ENCODE measurements around the gene ORMDL2. TPM values are rescaled to one million over a fixed set of nuclear protein-coding genes. Genes with fewer than 3 reads are reported as not detected.
"Not testable (repeated sequence)": the region's sequence is repeated elsewhere in the genome, so short reads cannot be mapped to it uniquely, and the experiment has no call there.

ORMDL2 gene
- total RNA-seq, 1 experiment from 2014 or later: 22.5 TPM

DNA sequence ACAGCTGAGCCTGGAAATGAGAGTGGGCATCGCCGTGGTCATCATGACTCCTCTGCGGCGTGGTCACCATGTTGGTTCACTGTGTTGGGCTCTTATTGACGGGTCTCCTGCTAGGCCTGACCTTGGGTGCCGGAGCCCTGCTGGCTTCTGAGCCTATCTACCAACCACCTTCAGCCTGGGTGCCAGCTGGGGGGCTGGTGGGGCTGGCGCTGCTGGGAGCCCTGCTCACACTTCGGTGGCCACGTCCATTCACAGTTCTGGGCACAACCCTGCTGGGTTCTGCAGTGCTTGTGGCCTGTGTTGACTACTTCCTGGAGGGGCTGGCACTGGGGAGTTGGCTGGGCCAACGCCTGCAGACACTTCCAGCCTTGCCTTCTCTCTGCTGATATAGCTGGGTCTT is 15.2 kb downstream of the ORMDL2 start:
- Histone ChIP-seq H3F3A (ENCODE audit: insufficient read depth, low read depth) (peaks cover 6% of the 10 kb centered on the region; the same call in 1 of the 2 replicates), H3K9me3 (ENCODE audit: insufficient read depth, low read depth) (no peaks in the 10 kb centered on the region), H4K20me1 (ENCODE audit: insufficient read depth) (no peaks in the 10 kb centered on the region), H3K27me3 (ENCODE audit: insufficient read depth, low read depth) (no peaks in the 10 kb centered on the region), H3K79me2 (ENCODE audit: low read depth) (peaks cover 23% of the 10 kb centered on the region), H3K27ac (no peak overlapping the region), H2AFZ (no peak overlapping the region), H3K9me2 (ENCODE audit: insufficient read depth) (no peaks in the 10 kb centered on the region), H3K4me1 (replicated peaks; ENCODE audit: insufficient read depth) (peaks cover 17% of the 10 kb centered on the region), H3K4me3 (no peak overlapping the region), H3K4me2 (no peak overlapping the region), H3K36me3 (ENCODE audit: low read depth) (no peaks in the 10 kb centered on the region)
- TF ChIP-seq, protein P1, sequence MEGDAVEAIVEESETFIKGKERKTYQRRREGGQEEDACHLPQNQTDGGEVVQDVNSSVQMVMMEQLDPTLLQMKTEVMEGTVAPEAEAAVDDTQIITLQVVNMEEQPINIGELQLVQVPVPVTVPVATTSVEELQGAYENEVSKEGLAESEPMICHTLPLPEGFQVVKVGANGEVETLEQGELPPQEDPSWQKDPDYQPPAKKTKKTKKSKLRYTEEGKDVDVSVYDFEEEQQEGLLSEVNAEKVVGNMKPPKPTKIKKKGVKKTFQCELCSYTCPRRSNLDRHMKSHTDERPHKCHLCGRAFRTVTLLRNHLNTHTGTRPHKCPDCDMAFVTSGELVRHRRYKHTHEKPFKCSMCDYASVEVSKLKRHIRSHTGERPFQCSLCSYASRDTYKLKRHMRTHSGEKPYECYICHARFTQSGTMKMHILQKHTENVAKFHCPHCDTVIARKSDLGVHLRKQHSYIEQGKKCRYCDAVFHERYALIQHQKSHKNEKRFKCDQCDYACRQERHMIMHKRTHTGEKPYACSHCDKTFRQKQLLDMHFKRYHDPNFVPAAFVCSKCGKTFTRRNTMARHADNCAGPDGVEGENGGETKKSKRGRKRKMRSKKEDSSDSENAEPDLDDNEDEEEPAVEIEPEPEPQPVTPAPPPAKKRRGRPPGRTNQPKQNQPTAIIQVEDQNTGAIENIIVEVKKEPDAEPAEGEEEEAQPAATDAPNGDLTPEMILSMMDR (conservative IDR thresholded peaks at IDR 0.05): no peak
- no peak for TF ChIP-seq EZH2 (IDR thresholded peaks at IDR 0.05; ENCODE audit: low read depth)
- no TSS peak for BruUV-seq (replicated peaks)
- ChIA-PET CTCF (no interaction called here), POLR2A (ENCODE audit: unreplicated experiment) (interaction anchor here (0.6 kb wide), 1 partner anchor 141 kb away, joined by 4 read pairs; the partner anchor contains the start of gene RAB5B)
- intact Hi-C loops (cut with micrococcal nuclease; ENCODE audit: unreplicated experiment): no loop called here
- no peak for DNase-seq

DNA sequence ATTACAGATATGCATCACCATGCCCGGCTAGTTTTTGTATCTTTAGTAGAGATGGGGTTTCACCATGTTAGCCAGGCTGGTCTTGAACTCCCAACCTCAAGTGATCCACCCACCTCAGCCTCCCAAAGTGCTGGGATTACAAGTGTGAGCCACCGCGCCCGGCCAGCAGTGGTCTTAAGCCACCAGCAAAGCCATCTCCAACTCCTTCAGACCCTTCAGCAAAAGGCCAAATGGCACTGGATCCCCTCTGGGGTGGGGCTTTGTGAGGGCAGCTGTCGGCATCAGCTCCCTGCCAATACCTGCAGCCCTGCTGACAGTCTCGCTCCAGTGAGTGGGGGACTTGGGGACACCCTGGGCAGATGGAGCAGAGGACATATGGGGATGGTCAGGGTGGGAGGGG is 16.6 kb downstream of the ORMDL2 start:
- POLR2A ChIA-PET (ENCODE audit: unreplicated experiment); CTCF ChIA-PET: not testable (repeated sequence)

DNA sequence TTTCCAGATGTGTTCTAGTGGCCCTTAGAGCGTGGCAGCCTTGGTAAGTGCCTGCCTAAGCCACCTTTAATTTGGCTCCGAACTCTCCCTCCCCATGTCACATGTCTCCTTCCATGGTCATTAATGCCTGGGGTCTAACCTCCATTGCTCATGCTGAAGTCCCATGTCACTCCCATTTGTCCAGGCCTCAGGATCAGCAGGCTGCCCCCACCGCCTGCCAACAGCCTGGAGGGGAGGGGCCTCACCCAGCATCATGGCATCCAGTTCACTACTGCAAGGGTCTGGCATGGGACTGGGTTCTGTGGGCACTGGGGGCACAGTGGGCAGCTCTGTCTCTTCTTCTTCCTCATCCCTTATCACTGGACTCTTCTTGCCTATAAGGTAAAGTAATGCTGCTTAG is 20.5 kb downstream of the ORMDL2 start:
- BruUV-seq (replicated peaks): no TSS peak
- Histone ChIP-seq H3K79me2 (ENCODE audit: low read depth) (no peaks in the 10 kb centered on the region), H2AFZ (no peak overlapping the region), H3K4me1 (replicated peaks; ENCODE audit: insufficient read depth) (peaks cover 27% of the 10 kb centered on the region), H4K20me1 (ENCODE audit: insufficient read depth) (no peaks in the 10 kb centered on the region), H3K4me3 (no peak overlapping the region), H3K9me3 (ENCODE audit: insufficient read depth, low read depth) (no peaks in the 10 kb centered on the region), H3K27ac (no peak overlapping the region), H3F3A (ENCODE audit: insufficient read depth, low read depth) (peaks cover 14% of the 10 kb centered on the region; the same call in 1 of the 2 replicates), H3K36me3 (ENCODE audit: low read depth) (no peaks in the 10 kb centered on the region), H3K9me2 (ENCODE audit: insufficient read depth) (no peaks in the 10 kb centered on the region), H3K27me3 (ENCODE audit: insufficient read depth, low read depth) (no peaks in the 10 kb centered on the region), H3K4me2 (no peak overlapping the region)
- intact Hi-C loops (cut with micrococcal nuclease; ENCODE audit: unreplicated experiment): no loop called here
- DNase-seq: no peak
- TF ChIP-seq, protein P1 (conservative IDR thresholded peaks at IDR 0.05): no peak
- no peak for TF ChIP-seq EZH2 (IDR thresholded peaks at IDR 0.05; ENCODE audit: low read depth)
- ChIA-PET CTCF (no interaction called here), POLR2A (ENCODE audit: unreplicated experiment) (no interaction called here)

More for the DNA sequence above, 16.6 kb downstream of the ORMDL2 start:
- H3K4me3 ChIP-seq; H3K27ac ChIP-seq; H3K9me3 ChIP-seq (ENCODE audit: insufficient read depth, low read depth); H4K20me1 ChIP-seq (ENCODE audit: insufficient read depth); H3K36me3 ChIP-seq (ENCODE audit: low read depth); BruUV-seq (replicated peaks); H2AFZ ChIP-seq; H3K27me3 ChIP-seq (ENCODE audit: insufficient read depth, low read depth); H3K9me2 ChIP-seq (ENCODE audit: insufficient read depth); DNase-seq; H3F3A ChIP-seq (ENCODE audit: insufficient read depth, low read depth); H3K4me2 ChIP-seq; intact Hi-C loops (cut with micrococcal nuclease; ENCODE audit: unreplicated experiment): not testable (repeated sequence)
- Histone ChIP-seq H3K79me2 (ENCODE audit: low read depth) (peaks cover 11% of the 10 kb centered on the region; the same call in 1 of the 2 replicates), H3K4me1 (replicated peaks; ENCODE audit: insufficient read depth) (peaks cover 13% of the 10 kb centered on the region)

Data from PC-9 (cell line).